ENCODE measurements around the gene NTPCR. TPM values are rescaled to one million over a fixed set of nuclear protein-coding genes. Genes with fewer than 3 reads are reported as not detected.

Gene NTPCR
- 10 to 100 TPM in 5 of 6 donors, 1 to 10 TPM in 1; 10.0 to 24.6 (median 19.1) TPM for total RNA-seq
- polyA plus RNA-seq: 10 to 100 TPM; 23.0 to 40.6 TPM

DNA sequence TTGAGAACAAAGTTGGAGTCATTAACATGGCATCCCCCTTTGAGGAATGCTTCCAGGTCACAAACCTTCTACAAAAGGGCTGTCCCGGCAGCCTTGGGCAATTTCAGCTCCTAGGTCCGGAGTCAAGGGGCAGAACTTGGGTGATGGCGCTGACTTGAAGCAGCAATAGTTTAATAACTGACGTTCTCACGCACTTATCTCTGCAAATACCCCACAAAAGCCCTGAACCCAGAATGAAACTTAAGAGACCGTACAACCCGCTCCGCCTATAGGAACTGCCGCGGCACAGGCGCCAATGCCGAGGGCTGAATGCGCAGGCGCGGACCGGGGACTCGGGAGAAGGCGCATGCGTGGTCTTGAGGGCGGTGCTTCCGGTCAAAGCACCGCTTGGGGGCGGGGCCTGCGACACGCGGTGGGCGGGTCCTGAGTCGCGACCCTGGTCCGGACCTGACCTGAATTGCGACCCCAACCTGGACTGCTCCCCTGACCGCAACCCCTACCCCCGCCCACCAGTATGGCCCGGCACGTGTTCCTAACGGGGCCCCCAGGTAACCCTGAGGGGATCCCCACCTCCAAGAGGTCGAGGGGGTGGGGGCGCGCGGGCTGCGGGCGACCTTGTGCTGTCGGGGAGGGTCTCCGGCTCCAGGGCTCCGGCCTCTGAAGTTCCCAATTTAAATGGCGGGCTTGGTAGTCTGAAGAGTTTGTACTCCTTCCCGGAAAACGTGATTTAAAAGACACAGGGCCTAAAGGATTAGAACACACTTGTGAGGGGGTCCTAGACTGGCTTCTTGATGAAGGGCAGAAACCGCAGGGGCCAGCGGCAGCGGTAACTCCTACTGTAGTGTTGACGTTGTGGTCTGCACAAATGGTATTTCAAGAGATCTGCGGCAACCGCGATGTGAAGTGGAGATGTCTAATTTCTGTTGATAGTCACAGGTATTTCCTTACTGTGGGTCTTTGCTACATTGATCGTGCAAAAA lies at the start of gene NTPCR:
NTPCR (plus strand) TSS at position 415 of the 980 bp plus-strand sequence; CDS start at position 515, 100 bp downstream.
- intact Hi-C loops (cut with DNase I): loop anchor here in 1 of 3 donors (10.0 kb wide), 1 partner anchor 316 kb away; the partner anchor contains the start of gene SIPA1L2
- TF ChIP-seq, protein P1, sequence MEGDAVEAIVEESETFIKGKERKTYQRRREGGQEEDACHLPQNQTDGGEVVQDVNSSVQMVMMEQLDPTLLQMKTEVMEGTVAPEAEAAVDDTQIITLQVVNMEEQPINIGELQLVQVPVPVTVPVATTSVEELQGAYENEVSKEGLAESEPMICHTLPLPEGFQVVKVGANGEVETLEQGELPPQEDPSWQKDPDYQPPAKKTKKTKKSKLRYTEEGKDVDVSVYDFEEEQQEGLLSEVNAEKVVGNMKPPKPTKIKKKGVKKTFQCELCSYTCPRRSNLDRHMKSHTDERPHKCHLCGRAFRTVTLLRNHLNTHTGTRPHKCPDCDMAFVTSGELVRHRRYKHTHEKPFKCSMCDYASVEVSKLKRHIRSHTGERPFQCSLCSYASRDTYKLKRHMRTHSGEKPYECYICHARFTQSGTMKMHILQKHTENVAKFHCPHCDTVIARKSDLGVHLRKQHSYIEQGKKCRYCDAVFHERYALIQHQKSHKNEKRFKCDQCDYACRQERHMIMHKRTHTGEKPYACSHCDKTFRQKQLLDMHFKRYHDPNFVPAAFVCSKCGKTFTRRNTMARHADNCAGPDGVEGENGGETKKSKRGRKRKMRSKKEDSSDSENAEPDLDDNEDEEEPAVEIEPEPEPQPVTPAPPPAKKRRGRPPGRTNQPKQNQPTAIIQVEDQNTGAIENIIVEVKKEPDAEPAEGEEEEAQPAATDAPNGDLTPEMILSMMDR (IDR thresholded peaks at IDR 0.05): no peak

DNA sequence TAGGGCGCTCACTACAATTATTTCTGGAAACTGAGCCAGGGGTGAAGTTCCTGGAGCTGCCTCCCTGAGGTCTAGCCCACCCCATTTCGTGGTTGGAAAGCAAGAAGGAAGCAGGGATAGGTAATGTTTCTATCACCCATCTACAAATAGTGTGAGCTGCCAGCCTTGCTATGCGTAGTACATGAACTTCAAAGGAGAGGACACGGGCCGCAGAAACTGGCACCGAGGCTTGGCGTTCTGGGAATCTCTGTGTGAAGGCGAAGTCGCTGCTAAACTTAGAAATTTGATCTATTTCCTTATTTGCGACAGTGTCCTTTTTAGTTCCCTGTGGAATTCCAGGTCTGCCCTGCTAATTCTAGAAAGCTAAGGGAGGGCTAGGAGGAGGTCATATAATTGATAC lies 49.6 kb upstream of the NTPCR start:
- 48 to 56% methylated on average over 10 of the region's 10 CpGs for WGBS, 2 donors
- no peak for FAIRE-seq
- intact Hi-C loops (cut with DNase I): no loop called here
- Histone ChIP-seq H3K4me3 (no peak overlapping the region), H3K27me3 (peaks cover 0 to under 1% (median 0%) of the 10 kb centered on the region in 4 donors), H3K36me3 (no peaks in the 10 kb centered on the region), H3K27ac (peak overlapping the region in 3 of 4 donors; percentile 10 to 54 (median 51)), H3K4me1 (no peaks in the 10 kb centered on the region), H3K9me3 (no peaks in the 10 kb centered on the region)
- peak in 3 of 4 donors; percentile 18 to 34 (median 29) for ATAC-seq
- TF ChIP-seq, protein P1 (IDR thresholded peaks at IDR 0.05): no peak
- DNase-seq: no peak

More for the DNA sequence above, at the start of gene NTPCR:
- FAIRE-seq (no peak), ATAC-seq (peak; percentile 95 to 99 (median 98)), DNase-seq (peak; percentile 87 to 100 (median 96))
- peak within 1 kb of the TSS; percentile 21 to 80 (median 70) for H3K27ac ChIP-seq
- H3K27me3 ChIP-seq: no peaks in the 10 kb centered on the region
- H3K36me3 ChIP-seq: no peaks in the 10 kb centered on the region
- H3K4me1 ChIP-seq: peaks cover 0 to 14% (median 5%) of the 10 kb centered on the region in 3 donors
- no peaks in the 10 kb centered on the region for H3K9me3 ChIP-seq
- 1 to 2% methylated on average over 46 to 56 of the region's 56 CpGs for WGBS, 2 donors
- H3K4me3 ChIP-seq: peak within 1 kb of the TSS; percentile 61 to 84 (median 70)

DNA sequence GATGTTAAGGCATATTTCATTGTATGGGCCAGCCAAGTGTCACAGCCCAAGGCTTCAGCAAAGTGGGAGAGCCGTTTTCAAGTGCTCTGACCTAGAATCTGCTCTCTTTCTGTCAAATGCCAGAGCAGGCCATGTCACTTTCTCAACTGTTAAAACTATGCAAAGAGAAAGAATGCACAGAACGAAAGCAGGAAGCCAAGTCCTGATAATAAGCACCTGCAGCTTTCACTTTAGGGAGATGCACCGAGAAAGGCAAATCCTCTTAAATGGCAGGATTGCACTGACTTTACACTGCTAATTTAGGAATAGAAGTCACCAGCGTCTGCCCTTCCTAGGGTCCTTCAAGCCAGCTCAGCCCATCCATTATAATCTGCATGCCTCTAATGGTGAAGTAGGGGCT lies 49.2 kb upstream of the NTPCR start:
- no peaks in the 10 kb centered on the region for H3K4me1 ChIP-seq
- H3K27me3 ChIP-seq: peaks cover 0 to 4% (median 0%) of the 10 kb centered on the region in 4 donors
- H3K36me3 ChIP-seq: no peaks in the 10 kb centered on the region
- H3K27ac ChIP-seq: peak overlapping the region in 3 of 4 donors; percentile 10 to 54 (median 51)
- H3K9me3 ChIP-seq: no peaks in the 10 kb centered on the region
- no peak for DNase-seq
- TF ChIP-seq, protein P1 (IDR thresholded peaks at IDR 0.05): no peak
- peak in 3 of 4 donors; percentile 23 to 40 (median 31) for ATAC-seq
- intact Hi-C loops (cut with DNase I): no loop called here
- H3K4me3 ChIP-seq: no peak overlapping the region
- 50 to 60% methylated on average over 4 of the region's 4 CpGs for WGBS, 2 donors
- FAIRE-seq: no peak

DNA sequence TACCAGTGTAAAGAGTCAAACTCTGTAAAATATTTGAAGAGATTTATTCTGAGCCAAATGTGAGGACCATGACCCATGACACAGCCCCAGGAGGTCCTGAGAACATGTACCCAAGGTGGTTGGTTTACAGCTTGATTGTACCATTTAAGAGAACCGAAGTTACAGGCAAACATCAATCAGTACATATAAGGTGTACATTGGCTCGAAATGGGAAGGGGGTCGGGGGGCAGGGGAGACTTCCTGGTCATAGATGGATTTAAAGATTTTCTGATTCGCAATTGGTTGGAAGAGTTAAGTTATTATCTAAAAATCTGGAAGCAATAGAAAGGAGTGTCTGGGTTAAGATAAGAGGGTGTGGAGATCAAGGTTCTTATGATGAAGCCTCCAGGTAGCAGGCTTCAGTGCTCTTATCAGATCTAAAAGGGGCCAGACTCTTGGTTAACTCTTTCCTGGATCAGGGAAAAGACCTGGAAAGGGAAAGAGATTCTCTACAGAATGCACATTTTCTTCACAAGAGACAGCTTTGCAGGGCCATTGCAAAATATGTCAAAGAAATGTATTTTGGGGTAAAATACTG lies 47.5 kb upstream of the NTPCR start:
- FAIRE-seq (no peak), ATAC-seq (no peak), DNase-seq (no peak)
- Histone ChIP-seq H3K36me3 (no peaks in the 10 kb centered on the region), H3K4me1 (no peaks in the 10 kb centered on the region), H3K4me3 (no peak overlapping the region), H3K27me3 (peaks cover 0 to 4% (median 0%) of the 10 kb centered on the region in 4 donors), H3K27ac (no peak overlapping the region), H3K9me3 (no peaks in the 10 kb centered on the region)
- WGBS, 2 donors: 59 to 60% methylated on average over 4 of the region's 4 CpGs
- TF ChIP-seq, protein P1 (IDR thresholded peaks at IDR 0.05): no peak
- intact Hi-C loops (cut with DNase I): no loop called here

Measured in pancreas (tissue), 10 donors.